CD4-positive, alpha-beta T cell (primary cell): ENCODE measurements around the gene KIAA1328. TPM values are rescaled to one million over a fixed set of nuclear protein-coding genes. Genes with fewer than 3 reads are reported as not detected.

Experiments
- ATAC-seq: fragments of 200-7000 bp; cut with Tn5 transposase; one replicate; pipeline ENCODE4 v1.10.0; 2022; ENCODE audit warnings: mild to moderate bottlenecking; ENCODE audit not compliant: poor library complexity
- CTCF ChIA-PET: fragments of 350-600 bp; sonication (Branson Sonifier 250); formaldehyde crosslinking; loops from one replicate; lab custom pipeline; 2021; ENCODE audit warnings: antibody characterized with exemption, inconsistent platforms; lab: Charles Lee
- POLR2A ChIA-PET: fragments of 350-600 bp; sonication (Branson Sonifier 250); formaldehyde crosslinking; loops from one replicate; lab custom pipeline; 2021; ENCODE audit warnings: antibody characterized with exemption, inconsistent platforms; lab: Charles Lee
- DNase-seq, 14 experiments: peaks; one replicate each; pipeline ENCODE4 v3.0.0-alpha.2; 2013 to 2020; ENCODE audit warnings: mixed read lengths in 2 of 14
- H3K27ac ChIP-seq, 2 donors: one replicate each; pipeline versions ENCODE4 v1.5.1 to v1.7.0; 2013; ENCODE audit warnings: low read length in 2 of 2, low read depth in 1 of 2, mild to moderate bottlenecking in 1 of 2
- H3K27me3 ChIP-seq, 2 experiments: 1 replicate in 1 of 2; 2 replicates in 1 of 2; pipeline versions ENCODE4 v1.6.1 to v1.7.0; 2013; ENCODE audit warnings: low read length in 2 of 2, control low read depth in 1 of 2, mild to moderate bottlenecking in 1 of 2, moderate library complexity in 1 of 2; ENCODE audit not compliant: insufficient read depth in 2 of 2, control insufficient read depth in 1 of 2
- H3K36me3 ChIP-seq: one replicate; pipeline ENCODE4 v1.6.1; 2013; ENCODE audit warnings: low read length, control low read depth; ENCODE audit not compliant: insufficient read depth
- H3K4me1 ChIP-seq: one replicate; pipeline ENCODE4 v1.6.1; 2013; ENCODE audit warnings: low read length, control low read depth; ENCODE audit not compliant: insufficient read depth
- H3K4me3 ChIP-seq: one replicate; pipeline ENCODE4 v1.5.1; 2013; ENCODE audit warnings: mild to moderate bottlenecking, low read length, moderate library complexity
- H3K9me3 ChIP-seq, 2 experiments: 1 replicate in 1 of 2; 2 replicates in 1 of 2; pipeline versions ENCODE4 v1.6.1 to v1.7.0; 2013; ENCODE audit warnings: low read length in 2 of 2, mild to moderate bottlenecking in 2 of 2, control low read depth in 1 of 2, moderate library complexity in 1 of 2; ENCODE audit not compliant: control insufficient read depth in 1 of 2, insufficient read depth in 1 of 2
- H3K27ac Mint-ChIP-seq: one replicate; pipeline ENCODE4 v1.8.0; 2020; ENCODE audit warnings: mixed read lengths
- H3K27me3 Mint-ChIP-seq: one replicate; pipeline ENCODE4 v1.8.0; 2021; ENCODE audit warnings: mixed read lengths
- H3K36me3 Mint-ChIP-seq: one replicate; pipeline ENCODE4 v1.8.0; 2021; ENCODE audit warnings: low read depth, mixed read lengths
- H3K4me1 Mint-ChIP-seq: one replicate; pipeline ENCODE4 v1.8.0; 2021; ENCODE audit warnings: low read depth, mixed read lengths
- H3K4me3 Mint-ChIP-seq: one replicate; pipeline ENCODE4 v1.8.0; 2020; ENCODE audit warnings: mild to moderate bottlenecking, mixed read lengths
- H3K9me3 Mint-ChIP-seq: one replicate; pipeline ENCODE4 v1.8.0; 2020; ENCODE audit warnings: mixed read lengths
- CTCF ChIP-seq: fragments of 200-600 bp; IDR thresholded peaks from one replicate; pipeline ENCODE4 v1.8.0; 2022; ENCODE audit warnings: antibody characterized with exemption, mild to moderate bottlenecking
- intact Hi-C, 2 experiments: fragments of 100-400 bp; cut with DNase I in 1 of 2; cut with micrococcal nuclease in 1 of 2; formaldehyde crosslinking; loops; one replicate each; pipeline versions ENCODE4 v1.15.1 to v1.9.0; 2023 to 2025; cut with DNase I, micrococcal nuclease
- total RNA-seq, 174 experiments: library from RNA in 2 of 174; stranded (reverse) in 2 of 174; gene quantifications; one replicate each; pipeline ENCODE4 v1.2.3 and lab custom pipeline; 2021 to 2026

KIAA1328 gene
- total RNA-seq, 2 experiments from 2014 or later, result 8.7 to 9.4 TPM

- peak; percentile 87 for TF ChIP-seq CTCF
- no peaks in the 10 kb centered on the region for H3K9me3 ChIP-seq
- peak; percentile 98 for ATAC-seq
- ChIA-PET POLR2A (interaction anchor here (0.5 kb wide), 1 partner anchor 12 kb away, joined by 3 read pairs; no protein-coding TSS in a partner anchor), CTCF (interaction anchor here (1.2 kb wide), 1 partner anchor 19 kb away, joined by 3 read pairs; the partner anchor contains the start of genes KIAA1328 and TPGS2)
- H3K27ac Mint-ChIP-seq, result no peak overlapping the region
- H3K4me1 Mint-ChIP-seq, result peaks cover 14% of the 10 kb centered on the region
- no peak overlapping the region for H3K27ac ChIP-seq
- H3K4me1 ChIP-seq, result peaks cover 2% of the 10 kb centered on the region
- H3K4me3 ChIP-seq, result no peak overlapping the region
- peak in 12 of 14 experiments; percentile 5 to 79 (median 15) for DNase-seq
- H3K27me3 ChIP-seq, result no peaks in the 10 kb centered on the region
- no peaks in the 10 kb centered on the region for H3K27me3 Mint-ChIP-seq
- no peak overlapping the region for H3K4me3 Mint-ChIP-seq
- intact Hi-C loops, result loop anchor here (1.0 to 5.0 kb wide), 4 partner anchors 121 to 792 kb away; no protein-coding TSS in a partner anchor
- peaks cover 57% of the 10 kb centered on the region for H3K36me3 ChIP-seq
- H3K9me3 Mint-ChIP-seq, result no peaks in the 10 kb centered on the region
- H3K36me3 Mint-ChIP-seq, result peaks cover 70% of the 10 kb centered on the region
Observed at GRCh38 chr18:36809590-36810381, 19.1 kb upstream of the KIAA1328 start.

GRCh38 chr18:36811430-36811829 lies 17.5 kb upstream of the KIAA1328 start:
- POLR2A ChIA-PET, result interaction anchor here (1.7 kb wide), 1 partner anchor 17 kb away, joined by 6 read pairs; the partner anchor contains the start of genes KIAA1328 and TPGS2
- Histone ChIP-seq H3K4me1 (peaks cover 2% of the 10 kb centered on the region), H3K9me3 (no peaks in the 10 kb centered on the region), H3K27me3 (no peaks in the 10 kb centered on the region), H3K27ac (no peak overlapping the region), H3K4me3 (no peak overlapping the region), H3K36me3 (peaks cover 44% of the 10 kb centered on the region)
- CTCF ChIA-PET, result interaction anchor here (0.5 to 0.6 kb wide), 2 partner anchors 21 to 1218 kb away, joined by 3 read pairs; no protein-coding TSS in a partner anchor
- no peak for TF ChIP-seq CTCF
- no peaks in the 10 kb centered on the region for H3K27me3 Mint-ChIP-seq
- H3K27ac Mint-ChIP-seq, result no peak overlapping the region
- ATAC-seq (no peak), DNase-seq (no peak)
- peaks cover 14% of the 10 kb centered on the region for H3K4me1 Mint-ChIP-seq
- intact Hi-C loops, result no loop called here
- no peak overlapping the region for H3K4me3 Mint-ChIP-seq
- H3K36me3 Mint-ChIP-seq, result peaks cover 69% of the 10 kb centered on the region
- no peaks in the 10 kb centered on the region for H3K9me3 Mint-ChIP-seq

- H3K27me3 Mint-ChIP-seq, result no peaks in the 10 kb centered on the region
- H3K4me3 ChIP-seq, result no peak overlapping the region
- DNase-seq (no peak), ATAC-seq (no peak)
- no peak overlapping the region for H3K4me3 Mint-ChIP-seq
- peaks cover 14% of the 10 kb centered on the region for H3K4me1 Mint-ChIP-seq
- intact Hi-C loops, result no loop called here
- ChIA-PET CTCF (interaction anchor here (0.5 to 0.6 kb wide), 2 partner anchors 20 to 1218 kb away, joined by 3 read pairs; no protein-coding TSS in a partner anchor), POLR2A (interaction anchor here (1.7 kb wide), 1 partner anchor 17 kb away, joined by 6 read pairs; the partner anchor contains the start of genes KIAA1328 and TPGS2)
- TF ChIP-seq CTCF, result no peak
- H3K4me1 ChIP-seq, result peaks cover 2% of the 10 kb centered on the region
- H3K9me3 Mint-ChIP-seq, result no peaks in the 10 kb centered on the region
- H3K36me3 Mint-ChIP-seq, result peaks cover 69% of the 10 kb centered on the region
- H3K27me3 ChIP-seq, result no peaks in the 10 kb centered on the region
- no peak overlapping the region for H3K27ac Mint-ChIP-seq
- no peaks in the 10 kb centered on the region for H3K9me3 ChIP-seq
- peaks cover 44% of the 10 kb centered on the region for H3K36me3 ChIP-seq
- no peak overlapping the region for H3K27ac ChIP-seq
Observed at GRCh38 chr18:36811955-36812354, 17.0 kb upstream of the KIAA1328 start.
